Left ventricle myocardium inferior (tissue), 1 donor: Measurements from ENCODE around the gene ADGRA1. TPM values are rescaled to one million over a fixed set of nuclear protein-coding genes. Genes with fewer than 3 reads are reported as not detected.

Experiments
- DNase-seq: peaks from one replicate; pipeline ENCODE4 v3.0.0-alpha.2; 2020
- H3K27ac ChIP-seq: fragments of 200-600 bp; replicated peaks from 2 replicates; pipeline ENCODE4 v1.8.0; 2021
- H3K27me3 ChIP-seq: fragments of 200-600 bp; 2 replicates; pipeline ENCODE4 v1.8.0; 2021; ENCODE audit warnings: low read depth
- H3K36me3 ChIP-seq: fragments of 200-600 bp; 2 replicates; pipeline ENCODE4 v1.8.0; 2021
- H3K4me1 ChIP-seq: fragments of 200-600 bp; 2 replicates; pipeline ENCODE4 v1.8.0; 2021
- H3K4me3 ChIP-seq: fragments of 200-600 bp; 2 replicates; pipeline ENCODE4 v1.8.0; 2021; ENCODE audit warnings: mild to moderate bottlenecking, moderate library complexity
- H3K9me3 ChIP-seq: fragments of 200-600 bp; replicated peaks from 2 replicates; pipeline ENCODE4 v1.8.0; 2021
- CTCF ChIP-seq: fragments of 200-600 bp; IDR thresholded peaks from 2 replicates; pipeline ENCODE4 v1.8.0; 2021; ENCODE audit warnings: antibody characterized with exemption, mild to moderate bottlenecking, borderline replicate concordance
- intact Hi-C: fragments of 100-400 bp; cut with micrococcal nuclease; formaldehyde crosslinking; loops from one replicate; pipeline ENCODE4 v1.11.0; 2022
- total RNA-seq: library from RNA; stranded (reverse); fragmentation: NEBNext Ultra II Directional; extraction: Animal tissue kit (Norgen Biotek cat#: 25700); gene quantifications from one replicate; pipeline ENCODE4 v1.2.1, GENCODE V29; 2021
- donor health status: DM: no; HTN: yes; CAD: no; lungs with severe emphysema.

The ADGRA1 gene
- total RNA-seq, 1 donor from 2014 or later: not detected

GRCh38 chr10:133067149-133068105 is 20.3 kb upstream of the ADGRA1 start:
- no peak overlapping the region for H3K27ac ChIP-seq
- intact Hi-C loops: no loop called here
- DNase-seq: no peak

GRCh38 chr10:133068111-133069032 is 19.4 kb upstream of the ADGRA1 start:
- Histone ChIP-seq H3K9me3 (no peaks in the 10 kb centered on the region), H3K27ac (no peak overlapping the region), H3K4me3 (no peak overlapping the region), H3K36me3 (no peaks in the 10 kb centered on the region), H3K4me1 (no peaks in the 10 kb centered on the region), H3K27me3 (peaks cover 57% of the 10 kb centered on the region)
- no peak for TF ChIP-seq CTCF
- DNase-seq: no peak
- intact Hi-C loops: no loop called here

More at GRCh38 chr10:133067149-133068105, 20.3 kb upstream of the ADGRA1 start:
- TF ChIP-seq CTCF: no peak
- peaks cover 47% of the 10 kb centered on the region for H3K27me3 ChIP-seq
- no peaks in the 10 kb centered on the region for H3K9me3 ChIP-seq
- H3K4me3 ChIP-seq: no peak overlapping the region
- no peaks in the 10 kb centered on the region for H3K4me1 ChIP-seq
- H3K36me3 ChIP-seq: no peaks in the 10 kb centered on the region

- no peak for DNase-seq
- no peak for TF ChIP-seq CTCF
- intact Hi-C loops: no loop called here
- no peak overlapping the region for H3K27ac ChIP-seq
- H3K4me3 ChIP-seq: no peak overlapping the region
- no peaks in the 10 kb centered on the region for H3K9me3 ChIP-seq
- H3K27me3 ChIP-seq: peaks cover 64% of the 10 kb centered on the region
- H3K36me3 ChIP-seq: no peaks in the 10 kb centered on the region
- H3K4me1 ChIP-seq: no peaks in the 10 kb centered on the region
These were observed 18.6 kb upstream of the ADGRA1 start for GRCh38 chr10:133069033-133069525.

GRCh38 chr10:133070405-133070804 is 17.3 kb upstream of the ADGRA1 start:
- no peak for TF ChIP-seq CTCF
- intact Hi-C loops: no loop called here
- Histone ChIP-seq H3K36me3 (no peaks in the 10 kb centered on the region), H3K27me3 (peaks cover 77% of the 10 kb centered on the region), H3K9me3 (no peaks in the 10 kb centered on the region), H3K4me1 (no peaks in the 10 kb centered on the region), H3K4me3 (no peak overlapping the region), H3K27ac (no peak overlapping the region)
- no peak for DNase-seq

GRCh38 chr10:133070810-133071209 is 16.9 kb upstream of the ADGRA1 start:
- Histone ChIP-seq H3K4me1 (no peaks in the 10 kb centered on the region), H3K4me3 (no peak overlapping the region), H3K9me3 (no peaks in the 10 kb centered on the region), H3K27ac (no peak overlapping the region), H3K36me3 (no peaks in the 10 kb centered on the region), H3K27me3 (peaks cover 81% of the 10 kb centered on the region)
- intact Hi-C loops: no loop called here
- DNase-seq: no peak
- TF ChIP-seq CTCF: no peak
